Tibial nerve (tissue), 3 donors: ENCODE data around the gene CLASRP.

Experiments used
- CTCF ChIP-seq, 5 experiments: fragments of 200-600 bp in 3 of 5; fragments of 450-650 bp in 2 of 5; sonication (generic) in 3 of 5; IDR thresholded peaks; one replicate each; pipeline ENCODE4 v1.5.1; 2016 to 2019; ENCODE audit warnings: antibody characterized with exemption in 5 of 5, mild to moderate bottlenecking in 3 of 5, moderate library complexity in 2 of 5
- POLR2A ChIP-seq, 2 donors: fragments of 450-650 bp; IDR thresholded peaks; one replicate each; pipeline ENCODE4 v1.6.1; 2017; ENCODE audit warnings: antibody characterized with exemption in 2 of 2, mild to moderate bottlenecking in 2 of 2, moderate library complexity in 2 of 2

GRCh38 chr19:44990459-44990858 is 48.4 kb upstream of the CLASRP start:
- TF ChIP-seq CTCF (IDR thresholded peaks at IDR 0.05): no peak
- TF ChIP-seq POLR2A (IDR thresholded peaks at IDR 0.05): no peak
